ENCODE measurements around the gene OR6K3. TPM values are rescaled to one million over a fixed set of nuclear protein-coding genes. Genes with fewer than 3 reads are reported as not detected.
"Not testable (repeated sequence)": the region's sequence is repeated elsewhere in the genome, so short reads cannot be mapped to it uniquely, and the experiment has no call there.

Gene OR6K3
- total RNA-seq, 2 donors from 2014 or later, result not detected

DNA sequence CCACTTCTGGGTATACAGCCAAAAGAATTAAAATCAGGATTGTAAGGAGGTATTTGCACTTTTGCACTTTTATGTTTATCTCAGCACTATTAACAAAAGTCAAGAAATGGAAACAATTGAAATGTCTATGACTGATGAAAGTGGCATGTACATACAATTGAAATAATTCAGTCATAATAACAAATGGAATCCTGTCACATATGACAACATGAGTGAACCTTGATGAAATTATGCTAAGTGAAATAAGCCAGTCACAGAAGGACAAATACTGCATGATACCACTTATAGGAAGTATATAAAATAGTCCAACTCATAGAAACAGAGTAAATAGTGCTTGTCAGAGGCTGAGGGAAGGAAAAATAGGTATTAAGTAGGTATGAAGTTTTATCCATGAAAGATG, 30.6 kb downstream of the OR6K3 start:
- no peak overlapping the region for H3K4me3 ChIP-seq
- TF ChIP-seq POLR2AphosphoS5 (IDR thresholded peaks at IDR 0.05), result no peak
- TF ChIP-seq, protein P1, sequence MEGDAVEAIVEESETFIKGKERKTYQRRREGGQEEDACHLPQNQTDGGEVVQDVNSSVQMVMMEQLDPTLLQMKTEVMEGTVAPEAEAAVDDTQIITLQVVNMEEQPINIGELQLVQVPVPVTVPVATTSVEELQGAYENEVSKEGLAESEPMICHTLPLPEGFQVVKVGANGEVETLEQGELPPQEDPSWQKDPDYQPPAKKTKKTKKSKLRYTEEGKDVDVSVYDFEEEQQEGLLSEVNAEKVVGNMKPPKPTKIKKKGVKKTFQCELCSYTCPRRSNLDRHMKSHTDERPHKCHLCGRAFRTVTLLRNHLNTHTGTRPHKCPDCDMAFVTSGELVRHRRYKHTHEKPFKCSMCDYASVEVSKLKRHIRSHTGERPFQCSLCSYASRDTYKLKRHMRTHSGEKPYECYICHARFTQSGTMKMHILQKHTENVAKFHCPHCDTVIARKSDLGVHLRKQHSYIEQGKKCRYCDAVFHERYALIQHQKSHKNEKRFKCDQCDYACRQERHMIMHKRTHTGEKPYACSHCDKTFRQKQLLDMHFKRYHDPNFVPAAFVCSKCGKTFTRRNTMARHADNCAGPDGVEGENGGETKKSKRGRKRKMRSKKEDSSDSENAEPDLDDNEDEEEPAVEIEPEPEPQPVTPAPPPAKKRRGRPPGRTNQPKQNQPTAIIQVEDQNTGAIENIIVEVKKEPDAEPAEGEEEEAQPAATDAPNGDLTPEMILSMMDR (IDR thresholded peaks at IDR 0.05), result no peak
- no peak for TF ChIP-seq POLR2A (IDR thresholded peaks at IDR 0.05)
- H3K27ac ChIP-seq, result no peak overlapping the region
- no peaks in the 10 kb centered on the region for H3K9me3 ChIP-seq
- H3K4me1 ChIP-seq (replicated peaks), result no peaks in the 10 kb centered on the region
- no peaks in the 10 kb centered on the region for H3K27me3 ChIP-seq (replicated peaks; ENCODE audit: insufficient read depth)
- no peak for DNase-seq (ENCODE audit: low spot score)
- intact Hi-C loops (cut with DNase I), result no loop called here
- no peaks in the 10 kb centered on the region for H3K36me3 ChIP-seq

DNA sequence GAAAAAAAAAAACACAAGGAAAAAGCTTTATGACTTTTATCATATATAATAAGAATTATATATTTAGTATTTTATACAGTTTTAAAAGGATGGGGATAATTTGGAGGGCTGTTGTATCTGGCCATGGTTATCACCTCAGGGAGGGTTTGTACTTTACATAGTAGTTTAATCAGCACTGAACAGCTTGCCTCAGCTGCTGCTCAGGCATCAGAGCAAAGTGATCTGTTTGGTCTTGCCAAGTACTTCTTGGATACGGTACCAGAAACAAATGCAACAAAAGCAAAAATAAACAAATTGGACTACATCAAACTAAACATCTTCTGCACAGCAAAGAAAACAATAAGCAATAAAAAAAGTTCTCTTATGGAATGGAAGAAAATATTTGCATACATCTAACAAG, 31.4 kb downstream of the OR6K3 start:
- no peak overlapping the region for H3K4me3 ChIP-seq
- H3K9me3 ChIP-seq, result no peaks in the 10 kb centered on the region
- H3K36me3 ChIP-seq, result no peaks in the 10 kb centered on the region
- H3K27me3 ChIP-seq (replicated peaks; ENCODE audit: insufficient read depth), result no peaks in the 10 kb centered on the region
- 23% methylated on average over 1 of the region's 1 CpG for WGBS
- intact Hi-C loops (cut with DNase I), result no loop called here
- no peaks in the 10 kb centered on the region for H3K4me1 ChIP-seq (replicated peaks)
- TF ChIP-seq, protein P1 (IDR thresholded peaks at IDR 0.05), result no peak
- TF ChIP-seq POLR2A (IDR thresholded peaks at IDR 0.05) (no peak), POLR2AphosphoS5 (IDR thresholded peaks at IDR 0.05) (no peak)
- no peak overlapping the region for H3K27ac ChIP-seq
- DNase-seq (ENCODE audit: low spot score), result no peak

DNA sequence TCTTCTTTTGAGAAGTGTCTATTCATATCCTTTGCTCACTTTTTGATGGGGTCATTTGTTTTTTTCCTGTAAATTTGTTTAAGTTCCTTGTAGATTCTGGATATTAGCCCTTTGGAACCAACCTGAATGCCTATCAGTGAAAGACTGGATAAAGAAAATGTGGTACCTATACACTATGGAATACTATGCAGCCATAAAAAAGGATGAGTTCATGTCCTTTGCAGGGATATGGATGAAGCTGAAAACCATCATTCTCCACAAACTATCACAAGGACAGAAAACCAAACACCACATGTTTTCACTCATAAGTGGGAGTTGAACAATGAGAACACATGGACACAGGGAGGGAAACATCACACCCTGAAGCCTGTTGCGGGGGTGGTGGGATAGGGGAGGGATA, 32.2 kb downstream of the OR6K3 start:
- H3K4me3 ChIP-seq; H3K4me1 ChIP-seq (replicated peaks); H3K9me3 ChIP-seq; H3K27ac ChIP-seq; H3K27me3 ChIP-seq (replicated peaks; ENCODE audit: insufficient read depth); H3K36me3 ChIP-seq; intact Hi-C loops (cut with DNase I); DNase-seq (ENCODE audit: low spot score): not testable (repeated sequence)
- WGBS, result 88% methylated on average over 1 of the region's 1 CpG

DNA sequence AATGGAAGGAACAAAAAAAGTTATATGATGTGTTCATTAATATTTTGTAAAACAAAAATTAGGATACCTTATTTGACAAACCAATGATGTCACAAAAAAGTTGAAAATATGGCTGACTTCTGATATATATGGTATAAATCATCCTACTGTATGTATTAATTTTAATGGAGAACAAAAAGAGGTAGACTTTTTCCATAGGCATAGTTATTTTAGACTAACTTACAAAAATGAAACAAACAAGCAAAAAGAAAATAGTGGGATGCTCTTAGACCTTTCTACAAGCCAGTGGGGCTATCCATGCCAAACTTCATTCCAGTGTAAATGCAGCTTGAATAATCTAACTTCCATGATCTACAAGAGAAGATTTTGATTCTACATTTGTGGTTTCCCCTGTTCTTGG, 33.5 kb downstream of the OR6K3 start:
- H3K36me3 ChIP-seq, result no peaks in the 10 kb centered on the region
- no peaks in the 10 kb centered on the region for H3K27me3 ChIP-seq (replicated peaks; ENCODE audit: insufficient read depth)
- TF ChIP-seq POLR2AphosphoS5 (IDR thresholded peaks at IDR 0.05) (no peak), POLR2A (IDR thresholded peaks at IDR 0.05) (no peak)
- TF ChIP-seq, protein P1 (IDR thresholded peaks at IDR 0.05), result no peak
- no peak for DNase-seq (ENCODE audit: low spot score)
- H3K27ac ChIP-seq, result no peak overlapping the region
- no peaks in the 10 kb centered on the region for H3K4me1 ChIP-seq (replicated peaks)
- H3K9me3 ChIP-seq, result no peaks in the 10 kb centered on the region
- no peak overlapping the region for H3K4me3 ChIP-seq
- intact Hi-C loops (cut with DNase I), result no loop called here

DNA sequence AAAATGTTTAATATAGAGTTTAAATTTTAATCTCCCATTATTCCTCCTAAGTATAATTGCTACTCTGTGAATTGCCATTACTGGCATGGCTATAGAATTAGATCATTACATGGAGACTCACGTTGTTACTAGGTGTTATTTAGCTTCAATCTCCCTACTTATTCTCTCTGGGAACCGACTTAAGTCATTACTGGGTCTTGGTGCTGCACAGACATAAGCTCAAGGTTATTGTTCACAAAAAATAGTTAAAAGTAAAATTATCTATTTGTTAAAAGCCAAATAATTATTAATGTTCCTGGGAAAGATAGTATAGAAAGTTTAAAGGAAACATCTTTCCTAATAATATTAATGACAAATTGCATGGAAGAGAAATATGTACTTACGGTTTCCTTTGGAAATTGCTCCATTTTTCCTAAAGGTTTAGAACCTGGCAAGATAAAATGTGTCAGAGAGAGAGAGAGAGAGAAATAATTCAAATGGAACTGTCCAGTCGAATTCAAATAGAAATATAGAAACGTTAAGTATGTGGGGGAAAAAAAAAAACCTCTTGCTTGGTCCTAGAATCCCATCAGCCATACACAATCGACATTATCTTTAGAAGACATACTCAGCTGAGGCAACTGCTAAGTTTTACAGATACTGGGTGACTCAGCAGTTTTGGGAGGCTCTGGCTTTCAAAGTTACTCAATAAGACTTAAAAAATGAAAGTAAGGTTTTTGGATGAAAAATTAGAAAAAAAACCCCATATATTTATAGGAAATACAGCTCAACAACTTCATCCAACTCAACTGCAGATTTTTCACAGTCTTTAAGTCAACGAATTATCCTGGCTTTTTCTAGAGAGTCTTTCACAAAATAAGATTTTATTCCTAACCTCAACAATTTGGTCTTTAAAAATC, 34.2 kb downstream of the OR6K3 start, which contains the start of gene SPTA1:
Gene SPTA1, minus strand, starts transcription at position 605 of the 899 bp plus-strand sequence. Its CDS starts 198 bp downstream, at position 407.
- intact Hi-C loops (cut with DNase I), result no loop called here
- no peak within 1 kb of the TSS for H3K4me3 ChIP-seq
- no peaks in the 10 kb centered on the region for H3K36me3 ChIP-seq
- TF ChIP-seq, protein P1 (IDR thresholded peaks at IDR 0.05), result no peak
- TF ChIP-seq POLR2A (IDR thresholded peaks at IDR 0.05) (no peak), POLR2AphosphoS5 (IDR thresholded peaks at IDR 0.05) (no peak)
- no peaks in the 10 kb centered on the region for H3K4me1 ChIP-seq (replicated peaks)
- H3K27me3 ChIP-seq (replicated peaks; ENCODE audit: insufficient read depth), result no peaks in the 10 kb centered on the region
- no peak for DNase-seq (ENCODE audit: low spot score)
- WGBS, result 70% methylated on average over 7 of the region's 7 CpGs
- H3K27ac ChIP-seq, result no peak within 1 kb of the TSS
- H3K9me3 ChIP-seq, result no peaks in the 10 kb centered on the region
